H1 (cell line): ENCODE measurements around the gene APBA2. TPM values are rescaled to one million over a fixed set of nuclear protein-coding genes. Genes with fewer than 3 reads are reported as not detected.

Source experiments
- CEBPB ChIP-seq: IDR thresholded peaks from 2 replicates; pipeline ENCODE4 v1.6.1; 2012; ENCODE audit warnings: low read depth, low read length
- CTBP2 ChIP-seq: IDR thresholded peaks from 2 replicates; pipeline ENCODE4 v1.7.0; 2011; ENCODE audit warnings: borderline replicate concordance, mild to moderate bottlenecking, moderate library complexity, mixed read lengths, low read length; ENCODE audit not compliant: insufficient read depth, insufficient read length
- SUZ12 ChIP-seq: fragments of 200-600 bp; sonication (generic); IDR thresholded peaks from 2 replicates; pipeline ENCODE4 v1.6.1; 2012; ENCODE audit warnings: mild to moderate bottlenecking, inconsistent platforms, low read length, moderate library complexity, mixed read lengths
- polyA plus RNA-seq, 7 experiments: library from polyadenylated mRNA; depleted of rRNA in 3 of 7; stranded (reverse) in 5 of 7; unstranded in 2 of 7; fragments of >200 nt in 5 of 7; fragments of 200-250 nt in 2 of 7; gene quantifications; 1 replicate in 5 of 7; 2 replicates in 1 of 7; 4 replicates in 1 of 7; pipeline versions ENCODE4 v1.2.1 to v1.2.3, GENCODE V29; 2011 to 2013; ENCODE audit warnings: missing spikeins in 2 of 7, mixed read lengths in 2 of 7
- total RNA-seq: library from RNA; stranded (reverse); fragmentation: NEBNext Ultra II Directional; extraction: Animal tissue kit (Norgen Biotek cat#: 25700); gene quantifications from 2 replicates; pipeline ENCODE4 v1.2.1, GENCODE V29; 2021
- TF ChIP-seq, protein P1 (sequence below), 3 experiments: IDR thresholded peaks; 1 replicate in 2 of 3; 2 replicates in 1 of 3; pipeline versions ENCODE4 v1.5.1 to v1.6.1; 2011; ENCODE audit warnings: low read length in 3 of 3, mild to moderate bottlenecking in 3 of 3, inconsistent platforms in 2 of 3, low read depth in 1 of 3, moderate library complexity in 1 of 3; ENCODE audit not compliant: insufficient read depth in 1 of 3; ENCODE audit errors: control extremely low read depth in 1 of 3
- TF ChIP-seq, protein P2 (sequence below): fragments of 300-600 bp; sonication (generic); IDR thresholded peaks from 2 replicates; pipeline ENCODE4 v1.7.1; 2012; ENCODE audit warnings: low read length, moderate library complexity, mild to moderate bottlenecking, inconsistent platforms; ENCODE audit not compliant: insufficient replicate concordance
- TF ChIP-seq, protein P3 (sequence below): IDR thresholded peaks from 2 replicates; pipeline ENCODE4 v1.6.1; 2012; ENCODE audit warnings: low read length, inconsistent platforms

The APBA2 gene
- total and polyA plus RNA-seq, 2 of the 8 experiments (the other 6 are each of a cell fraction or from before 2014, with no cell fraction given), result 15.5 to 19.0 TPM

DNA sequence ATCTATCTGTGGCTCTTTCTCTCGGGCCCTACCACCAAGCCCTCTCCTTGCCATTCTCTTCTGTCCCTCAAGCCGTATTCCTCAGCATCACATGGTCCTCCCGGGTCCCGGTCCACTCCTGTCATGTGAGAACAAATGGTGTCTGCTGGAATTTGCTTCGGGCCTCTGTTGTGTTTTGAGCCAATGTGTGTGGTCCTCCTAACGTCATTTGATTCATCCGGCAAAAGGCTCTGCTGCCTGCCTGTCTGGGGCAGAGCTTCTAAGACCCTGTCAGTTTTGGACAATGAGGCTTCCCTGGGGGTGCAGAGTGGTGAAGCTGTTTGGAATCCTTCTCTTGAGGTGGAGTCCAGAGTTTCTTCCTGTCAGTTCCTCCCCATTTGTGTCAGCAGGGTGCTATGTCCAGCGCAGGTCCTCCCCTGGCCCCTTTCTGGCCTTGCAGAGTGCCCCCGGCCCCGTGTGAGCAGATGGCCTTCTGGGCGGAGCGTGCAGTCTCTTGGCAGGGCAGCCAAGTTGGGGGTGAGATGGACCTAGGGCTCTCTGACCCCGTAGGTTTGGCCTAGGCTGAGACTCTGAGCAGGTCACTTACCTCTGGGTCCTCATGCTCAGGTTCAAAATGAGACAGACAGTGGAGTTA lies 93.6 kb downstream of the APBA2 start (continued):
- TF ChIP-seq, protein P1, sequence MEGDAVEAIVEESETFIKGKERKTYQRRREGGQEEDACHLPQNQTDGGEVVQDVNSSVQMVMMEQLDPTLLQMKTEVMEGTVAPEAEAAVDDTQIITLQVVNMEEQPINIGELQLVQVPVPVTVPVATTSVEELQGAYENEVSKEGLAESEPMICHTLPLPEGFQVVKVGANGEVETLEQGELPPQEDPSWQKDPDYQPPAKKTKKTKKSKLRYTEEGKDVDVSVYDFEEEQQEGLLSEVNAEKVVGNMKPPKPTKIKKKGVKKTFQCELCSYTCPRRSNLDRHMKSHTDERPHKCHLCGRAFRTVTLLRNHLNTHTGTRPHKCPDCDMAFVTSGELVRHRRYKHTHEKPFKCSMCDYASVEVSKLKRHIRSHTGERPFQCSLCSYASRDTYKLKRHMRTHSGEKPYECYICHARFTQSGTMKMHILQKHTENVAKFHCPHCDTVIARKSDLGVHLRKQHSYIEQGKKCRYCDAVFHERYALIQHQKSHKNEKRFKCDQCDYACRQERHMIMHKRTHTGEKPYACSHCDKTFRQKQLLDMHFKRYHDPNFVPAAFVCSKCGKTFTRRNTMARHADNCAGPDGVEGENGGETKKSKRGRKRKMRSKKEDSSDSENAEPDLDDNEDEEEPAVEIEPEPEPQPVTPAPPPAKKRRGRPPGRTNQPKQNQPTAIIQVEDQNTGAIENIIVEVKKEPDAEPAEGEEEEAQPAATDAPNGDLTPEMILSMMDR (IDR thresholded peaks at IDR 0.05; ENCODE audit: control extremely low read depth in 1 of 3, insufficient read depth in 1 of 3, low read depth in 1 of 3, low read length in 3 of 3), result no peak
- TF ChIP-seq CEBPB (no peak), CTBP2 (no peak), SUZ12 (no peak)
- TF ChIP-seq, protein P2, sequence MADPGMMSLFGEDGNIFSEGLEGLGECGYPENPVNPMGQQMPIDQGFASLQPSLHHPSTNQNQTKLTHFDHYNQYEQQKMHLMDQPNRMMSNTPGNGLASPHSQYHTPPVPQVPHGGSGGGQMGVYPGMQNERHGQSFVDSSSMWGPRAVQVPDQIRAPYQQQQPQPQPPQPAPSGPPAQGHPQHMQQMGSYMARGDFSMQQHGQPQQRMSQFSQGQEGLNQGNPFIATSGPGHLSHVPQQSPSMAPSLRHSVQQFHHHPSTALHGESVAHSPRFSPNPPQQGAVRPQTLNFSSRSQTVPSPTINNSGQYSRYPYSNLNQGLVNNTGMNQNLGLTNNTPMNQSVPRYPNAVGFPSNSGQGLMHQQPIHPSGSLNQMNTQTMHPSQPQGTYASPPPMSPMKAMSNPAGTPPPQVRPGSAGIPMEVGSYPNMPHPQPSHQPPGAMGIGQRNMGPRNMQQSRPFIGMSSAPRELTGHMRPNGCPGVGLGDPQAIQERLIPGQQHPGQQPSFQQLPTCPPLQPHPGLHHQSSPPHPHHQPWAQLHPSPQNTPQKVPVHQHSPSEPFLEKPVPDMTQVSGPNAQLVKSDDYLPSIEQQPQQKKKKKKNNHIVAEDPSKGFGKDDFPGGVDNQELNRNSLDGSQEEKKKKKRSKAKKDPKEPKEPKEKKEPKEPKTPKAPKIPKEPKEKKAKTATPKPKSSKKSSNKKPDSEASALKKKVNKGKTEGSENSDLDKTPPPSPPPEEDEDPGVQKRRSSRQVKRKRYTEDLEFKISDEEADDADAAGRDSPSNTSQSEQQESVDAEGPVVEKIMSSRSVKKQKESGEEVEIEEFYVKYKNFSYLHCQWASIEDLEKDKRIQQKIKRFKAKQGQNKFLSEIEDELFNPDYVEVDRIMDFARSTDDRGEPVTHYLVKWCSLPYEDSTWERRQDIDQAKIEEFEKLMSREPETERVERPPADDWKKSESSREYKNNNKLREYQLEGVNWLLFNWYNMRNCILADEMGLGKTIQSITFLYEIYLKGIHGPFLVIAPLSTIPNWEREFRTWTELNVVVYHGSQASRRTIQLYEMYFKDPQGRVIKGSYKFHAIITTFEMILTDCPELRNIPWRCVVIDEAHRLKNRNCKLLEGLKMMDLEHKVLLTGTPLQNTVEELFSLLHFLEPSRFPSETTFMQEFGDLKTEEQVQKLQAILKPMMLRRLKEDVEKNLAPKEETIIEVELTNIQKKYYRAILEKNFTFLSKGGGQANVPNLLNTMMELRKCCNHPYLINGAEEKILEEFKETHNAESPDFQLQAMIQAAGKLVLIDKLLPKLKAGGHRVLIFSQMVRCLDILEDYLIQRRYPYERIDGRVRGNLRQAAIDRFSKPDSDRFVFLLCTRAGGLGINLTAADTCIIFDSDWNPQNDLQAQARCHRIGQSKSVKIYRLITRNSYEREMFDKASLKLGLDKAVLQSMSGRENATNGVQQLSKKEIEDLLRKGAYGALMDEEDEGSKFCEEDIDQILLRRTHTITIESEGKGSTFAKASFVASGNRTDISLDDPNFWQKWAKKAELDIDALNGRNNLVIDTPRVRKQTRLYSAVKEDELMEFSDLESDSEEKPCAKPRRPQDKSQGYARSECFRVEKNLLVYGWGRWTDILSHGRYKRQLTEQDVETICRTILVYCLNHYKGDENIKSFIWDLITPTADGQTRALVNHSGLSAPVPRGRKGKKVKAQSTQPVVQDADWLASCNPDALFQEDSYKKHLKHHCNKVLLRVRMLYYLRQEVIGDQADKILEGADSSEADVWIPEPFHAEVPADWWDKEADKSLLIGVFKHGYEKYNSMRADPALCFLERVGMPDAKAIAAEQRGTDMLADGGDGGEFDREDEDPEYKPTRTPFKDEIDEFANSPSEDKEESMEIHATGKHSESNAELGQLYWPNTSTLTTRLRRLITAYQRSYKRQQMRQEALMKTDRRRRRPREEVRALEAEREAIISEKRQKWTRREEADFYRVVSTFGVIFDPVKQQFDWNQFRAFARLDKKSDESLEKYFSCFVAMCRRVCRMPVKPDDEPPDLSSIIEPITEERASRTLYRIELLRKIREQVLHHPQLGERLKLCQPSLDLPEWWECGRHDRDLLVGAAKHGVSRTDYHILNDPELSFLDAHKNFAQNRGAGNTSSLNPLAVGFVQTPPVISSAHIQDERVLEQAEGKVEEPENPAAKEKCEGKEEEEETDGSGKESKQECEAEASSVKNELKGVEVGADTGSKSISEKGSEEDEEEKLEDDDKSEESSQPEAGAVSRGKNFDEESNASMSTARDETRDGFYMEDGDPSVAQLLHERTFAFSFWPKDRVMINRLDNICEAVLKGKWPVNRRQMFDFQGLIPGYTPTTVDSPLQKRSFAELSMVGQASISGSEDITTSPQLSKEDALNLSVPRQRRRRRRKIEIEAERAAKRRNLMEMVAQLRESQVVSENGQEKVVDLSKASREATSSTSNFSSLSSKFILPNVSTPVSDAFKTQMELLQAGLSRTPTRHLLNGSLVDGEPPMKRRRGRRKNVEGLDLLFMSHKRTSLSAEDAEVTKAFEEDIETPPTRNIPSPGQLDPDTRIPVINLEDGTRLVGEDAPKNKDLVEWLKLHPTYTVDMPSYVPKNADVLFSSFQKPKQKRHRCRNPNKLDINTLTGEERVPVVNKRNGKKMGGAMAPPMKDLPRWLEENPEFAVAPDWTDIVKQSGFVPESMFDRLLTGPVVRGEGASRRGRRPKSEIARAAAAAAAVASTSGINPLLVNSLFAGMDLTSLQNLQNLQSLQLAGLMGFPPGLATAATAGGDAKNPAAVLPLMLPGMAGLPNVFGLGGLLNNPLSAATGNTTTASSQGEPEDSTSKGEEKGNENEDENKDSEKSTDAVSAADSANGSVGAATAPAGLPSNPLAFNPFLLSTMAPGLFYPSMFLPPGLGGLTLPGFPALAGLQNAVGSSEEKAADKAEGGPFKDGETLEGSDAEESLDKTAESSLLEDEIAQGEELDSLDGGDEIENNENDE, result no peak
- TF ChIP-seq, protein P3, sequence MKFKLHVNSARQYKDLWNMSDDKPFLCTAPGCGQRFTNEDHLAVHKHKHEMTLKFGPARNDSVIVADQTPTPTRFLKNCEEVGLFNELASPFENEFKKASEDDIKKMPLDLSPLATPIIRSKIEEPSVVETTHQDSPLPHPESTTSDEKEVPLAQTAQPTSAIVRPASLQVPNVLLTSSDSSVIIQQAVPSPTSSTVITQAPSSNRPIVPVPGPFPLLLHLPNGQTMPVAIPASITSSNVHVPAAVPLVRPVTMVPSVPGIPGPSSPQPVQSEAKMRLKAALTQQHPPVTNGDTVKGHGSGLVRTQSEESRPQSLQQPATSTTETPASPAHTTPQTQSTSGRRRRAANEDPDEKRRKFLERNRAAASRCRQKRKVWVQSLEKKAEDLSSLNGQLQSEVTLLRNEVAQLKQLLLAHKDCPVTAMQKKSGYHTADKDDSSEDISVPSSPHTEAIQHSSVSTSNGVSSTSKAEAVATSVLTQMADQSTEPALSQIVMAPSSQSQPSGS, result no peak
